HG02885 (cell line): Measurements from ENCODE around the gene TXK.

Experiments
- ATAC-seq: cut with Tn5 transposase; IDR thresholded peaks from one replicate; pipeline ENCODE4 v1.9.1; 2021; ENCODE audit warnings: mild to moderate bottlenecking; ENCODE audit not compliant: unreplicated experiment, poor library complexity

TXK gene

GRCh38 chr4:48031802-48032525 lies 102.1 kb downstream of the TXK start:
- no peak for ATAC-seq

- no peak for ATAC-seq
Measured at GRCh38 chr4:48030470-48030869, 103.6 kb downstream of the TXK start.

- peak; percentile 77 for ATAC-seq
Measured at GRCh38 chr4:48028696-48029095, 105.4 kb downstream of the TXK start.

- ATAC-seq: peak; percentile 86
Measured at GRCh38 chr4:48027653-48028052, 106.4 kb downstream of the TXK start.

- no peak for ATAC-seq
Measured at GRCh38 chr4:48025005-48025404, 109.0 kb downstream of the TXK start.

- ATAC-seq: no peak
Measured at GRCh38 chr4:48024522-48024921, 109.5 kb downstream of the TXK start.

GRCh38 chr4:48022192-48022799 lies 111.8 kb downstream of the TXK start:
- no peak for ATAC-seq

- ATAC-seq: no peak
Measured at GRCh38 chr4:48021100-48021499, 113.0 kb downstream of the TXK start.

GRCh38 chr4:48018112-48018511 lies 115.9 kb downstream of the TXK start:
- ATAC-seq: no peak

- peak; percentile 27 for ATAC-seq
Measured at GRCh38 chr4:48017108-48017571, 116.9 kb downstream of the TXK start.
